Neuronal stem cell (in vitro differentiated cells): Measurements from ENCODE around the gene RND2.
A peak's percentile ranks its signal among the peaks of the same experiment; 100 is the strongest.

Experiments
- DNase-seq: peaks from one replicate; pipeline ENCODE4 v3.0.0-alpha.2; 2013; ENCODE audit warnings: low spot score
- H2AFZ ChIP-seq: one replicate; pipeline ENCODE4 v1.6.1; 2013; ENCODE audit warnings: mild to moderate bottlenecking, low read length, inconsistent platforms
- H2AK5ac ChIP-seq: 2 replicates; pipeline ENCODE4 v1.6.1; 2013; ENCODE audit warnings: low read depth, mild to moderate bottlenecking, inconsistent platforms, low read length, moderate library complexity, mixed read lengths
- H2BK120ac ChIP-seq: 2 replicates; pipeline ENCODE4 v1.6.1; 2013; ENCODE audit warnings: low read depth, mild to moderate bottlenecking, inconsistent platforms, low read length, moderate library complexity, mixed read lengths
- H2BK12ac ChIP-seq: one replicate; pipeline ENCODE4 v1.6.1; 2013; ENCODE audit warnings: low read length, inconsistent platforms
- H2BK15ac ChIP-seq: 2 replicates; pipeline ENCODE4 v1.6.1; 2013; ENCODE audit warnings: mild to moderate bottlenecking, low read length, inconsistent platforms, mixed read lengths
- H2BK5ac ChIP-seq: one replicate; pipeline ENCODE4 v1.6.1; 2013; ENCODE audit warnings: inconsistent platforms, mild to moderate bottlenecking, low read length, moderate library complexity
- H3K14ac ChIP-seq: one replicate; pipeline ENCODE4 v1.6.1; 2013; ENCODE audit warnings: low read length, inconsistent platforms
- H3K18ac ChIP-seq: 2 replicates; pipeline ENCODE4 v1.6.1; 2013; ENCODE audit warnings: low read length, inconsistent platforms
- H3K23ac ChIP-seq: 2 replicates; pipeline ENCODE4 v1.6.1; 2013; ENCODE audit warnings: low read depth, mild to moderate bottlenecking, mixed read lengths, low read length, inconsistent platforms; ENCODE audit not compliant: poor library complexity
- H3K27ac ChIP-seq: replicated peaks from 3 replicates; pipeline ENCODE4 v1.5.1; 2013; ENCODE audit warnings: low read length, inconsistent platforms
- H3K27me3 ChIP-seq, 3 experiments: 2 replicates each; pipeline ENCODE4 v1.6.1; 2013; ENCODE audit warnings: low read length in 3 of 3, mild to moderate bottlenecking in 2 of 3, inconsistent platforms in 1 of 3, low read depth in 1 of 3, mixed read lengths in 1 of 3, moderate library complexity in 1 of 3; ENCODE audit not compliant: control insufficient read depth in 3 of 3, insufficient read depth in 3 of 3
- H3K36me3 ChIP-seq, 2 donors: replicated peaks in 1 of 2; 2 replicates each; pipeline ENCODE4 v1.6.1; 2013; ENCODE audit warnings: low read length in 2 of 2; ENCODE audit not compliant: control insufficient read depth in 2 of 2, insufficient read depth in 2 of 2
- H3K4ac ChIP-seq: 2 replicates; pipeline ENCODE4 v1.6.1; 2013; ENCODE audit warnings: inconsistent platforms, mild to moderate bottlenecking, low read length, moderate library complexity
- H3K4me1 ChIP-seq, 2 donors: 1 replicate in 1 of 2; 2 replicates in 1 of 2; pipeline ENCODE4 v1.6.1; 2013; ENCODE audit warnings: low read length in 2 of 2, low read depth in 1 of 2; ENCODE audit not compliant: control insufficient read depth in 2 of 2, insufficient read depth in 1 of 2
- H3K4me2 ChIP-seq: one replicate; pipeline ENCODE4 v1.6.1; 2013; ENCODE audit warnings: mild to moderate bottlenecking, low read length, inconsistent platforms; ENCODE audit not compliant: insufficient read depth, poor library complexity, severe bottlenecking
- H3K4me3 ChIP-seq, 2 donors: 2 replicates each; pipeline ENCODE4 v1.5.1; 2013; ENCODE audit warnings: low read length in 2 of 2, mild to moderate bottlenecking in 2 of 2, inconsistent platforms in 1 of 2, moderate library complexity in 1 of 2
- H3K79me1 ChIP-seq: one replicate; pipeline ENCODE4 v1.6.1; 2013; ENCODE audit warnings: low read depth, mild to moderate bottlenecking, inconsistent platforms, low read length, moderate library complexity
- H3K9ac ChIP-seq: one replicate; pipeline ENCODE4 v1.6.1; 2013; ENCODE audit warnings: mild to moderate bottlenecking, low read depth, low read length, inconsistent platforms; ENCODE audit not compliant: poor library complexity
- H3K9me3 ChIP-seq, 2 donors: replicated peaks in 1 of 2; 2 replicates each; pipeline versions ENCODE3 to v1.6.1; 2013; ENCODE audit warnings: low read length in 2 of 2, mild to moderate bottlenecking in 2 of 2, inconsistent platforms in 1 of 2, low read depth in 1 of 2, mixed read lengths in 1 of 2, moderate library complexity in 1 of 2; ENCODE audit not compliant: control insufficient read depth in 2 of 2, insufficient read depth in 1 of 2
- H4K8ac ChIP-seq: one replicate; pipeline ENCODE4 v1.6.1; 2013; ENCODE audit warnings: low read depth, mild to moderate bottlenecking, inconsistent platforms, low read length, moderate library complexity
- H4K91ac ChIP-seq: one replicate; pipeline ENCODE4 v1.6.1; 2013; ENCODE audit warnings: low read length, low read depth, mild to moderate bottlenecking, inconsistent platforms; ENCODE audit not compliant: poor library complexity
- WGBS, 2 donors: extraction: QIAGEN DNeasy Blood & Tissue Kit; methylation state at CpG; one replicate each; pipeline ENCODE4 v1.1.7; 2013; ENCODE audit warnings: missing lambda C conversion rate in 2 of 2, mixed read lengths in 1 of 2; ENCODE audit not compliant: insufficient read length in 2 of 2, insufficient replicate concordance in 1 of 2; ENCODE audit errors: extremely low coverage in 2 of 2; 5-methylcytosine and 5-hydroxymethylcytosine counted together

RND2 gene

GRCh38 chr17:43027091-43028032, 2.3 kb downstream of the RND2 start:
- no CpG with 5 or more reads among the region's 9 CpGs for WGBS, 2 donors

GRCh38 chr17:43028221-43028861, 3.3 kb downstream of the RND2 start:
- Histone ChIP-seq H2AK5ac (no peak overlapping the region), H3K4me3 (peak overlapping the region in 1 of 2 donors; percentile 17), H3K4ac (no peak overlapping the region), H3K18ac (no peak overlapping the region), H3K27me3 (no peaks in the 10 kb centered on the region), H3K9me3 (peaks cover 0 to 1% of the 10 kb centered on the region in 2 donors), H3K4me1 (peaks cover 18 to 22% of the 10 kb centered on the region in 2 donors), H3K36me3 (peaks cover 0 to 12% of the 10 kb centered on the region in 2 donors), H3K79me1 (no peaks in the 10 kb centered on the region), H3K4me2 (no peak overlapping the region), H3K9ac (no peak overlapping the region), H3K27ac (no peak overlapping the region), H3K14ac (no peak overlapping the region), H2AFZ (no peak overlapping the region), H2BK5ac (no peak overlapping the region), H3K23ac (no peak overlapping the region), H2BK15ac (no peak overlapping the region), H4K8ac (no peak overlapping the region), H2BK120ac (no peak overlapping the region), H2BK12ac (no peak overlapping the region), H4K91ac (no peak overlapping the region)
- no CpG with 5 or more reads among the region's 17 CpGs for WGBS, 2 donors
- DNase-seq = no peak

More at GRCh38 chr17:43027091-43028032, 2.3 kb downstream of the RND2 start:
- H2BK15ac ChIP-seq = peak overlapping the region; percentile 46
- no peaks in the 10 kb centered on the region for H3K79me1 ChIP-seq
- H3K36me3 ChIP-seq = peaks cover 0 to 12% of the 10 kb centered on the region in 2 donors
- H3K4me1 ChIP-seq = peaks cover 16 to 21% of the 10 kb centered on the region in 2 donors
- H3K18ac ChIP-seq = peak overlapping the region; percentile 40
- H4K91ac ChIP-seq = no peak overlapping the region
- no peak overlapping the region for H2BK120ac ChIP-seq
- peak overlapping the region; percentile 56 for H2BK5ac ChIP-seq
- no peak overlapping the region for H2BK12ac ChIP-seq
- H3K27me3 ChIP-seq = no peaks in the 10 kb centered on the region
- peak overlapping the region; percentile 32 for H3K9ac ChIP-seq
- no peak overlapping the region for H3K27ac ChIP-seq
- no peak for DNase-seq
- no peak overlapping the region for H3K14ac ChIP-seq
- peaks cover 0 to 1% of the 10 kb centered on the region in 2 donors for H3K9me3 ChIP-seq
- H2AFZ ChIP-seq = no peak overlapping the region
- peak overlapping the region; percentile 91 for H2AK5ac ChIP-seq
- peak overlapping the region in 1 of 2 donors; percentile 50 for H3K4me3 ChIP-seq
- no peak overlapping the region for H3K4ac ChIP-seq
- no peak overlapping the region for H3K23ac ChIP-seq
- no peak overlapping the region for H3K4me2 ChIP-seq
- no peak overlapping the region for H4K8ac ChIP-seq

- peak overlapping the region; percentile 66 for H2BK5ac ChIP-seq
- DNase-seq = no peak
- H3K23ac ChIP-seq = no peak overlapping the region
- H4K91ac ChIP-seq = no peak overlapping the region
- H2BK15ac ChIP-seq = no peak overlapping the region
- H2BK120ac ChIP-seq = no peak overlapping the region
- WGBS, 2 donors = no CpG with 5 or more reads among the region's 6 CpGs
- no peak overlapping the region for H3K18ac ChIP-seq
- H2BK12ac ChIP-seq = no peak overlapping the region
- H3K4me1 ChIP-seq = peaks cover 34 to 40% of the 10 kb centered on the region in 2 donors
- H3K4me3 ChIP-seq = no peak overlapping the region
- peaks cover 0 to 12% of the 10 kb centered on the region in 2 donors for H3K36me3 ChIP-seq
- no peak overlapping the region for H3K4me2 ChIP-seq
- H3K79me1 ChIP-seq = no peaks in the 10 kb centered on the region
- H3K9ac ChIP-seq = peak overlapping the region; percentile 47
- no peak overlapping the region for H3K4ac ChIP-seq
- no peaks in the 10 kb centered on the region for H3K27me3 ChIP-seq
- H3K14ac ChIP-seq = no peak overlapping the region
- no peak overlapping the region for H2AK5ac ChIP-seq
- no peak overlapping the region for H3K27ac ChIP-seq
- H2AFZ ChIP-seq = no peak overlapping the region
- peaks cover 0 to 1% of the 10 kb centered on the region in 2 donors for H3K9me3 ChIP-seq
- H4K8ac ChIP-seq = no peak overlapping the region
Measured at GRCh38 chr17:43030137-43030767, 5.2 kb downstream of the RND2 start.
